NCI-H226 (cell line): ENCODE results near the gene C16orf92.
"Not testable (repeated sequence)": the region's sequence is repeated elsewhere in the genome, so short reads cannot be mapped to it uniquely, and the experiment has no call there.

ENCODE experiments used
- DNase-seq: peaks from one replicate; pipeline ENCODE4 v3.0.0-alpha.2; 2015

The C16orf92 gene

GRCh38 chr16:30027588-30028437 lies 4.8 kb downstream of the C16orf92 start:
- no peak for DNase-seq

- DNase-seq, result no peak
Observed at GRCh38 chr16:30028438-30029076, 5.6 kb downstream of the C16orf92 start.

GRCh38 chr16:30030011-30030685 lies 7.2 kb downstream of the C16orf92 start:
- DNase-seq, result no peak

- no peak for DNase-seq
Observed at GRCh38 chr16:30030841-30031413, 7.9 kb downstream of the C16orf92 start, which contains the start of gene TLCD3B. Gene TLCD3B (minus strand): TSS chr16:30031271. CDS start chr16:30030527, 744 bp downstream.

- no peak for DNase-seq
Observed at GRCh38 chr16:30031477-30031918, 8.5 kb downstream of the C16orf92 start.

- DNase-seq, result peak; percentile 8
Observed at GRCh38 chr16:30032083-30032819, 9.3 kb downstream of the C16orf92 start.

- no peak for DNase-seq
Observed at GRCh38 chr16:30033270-30033669, 10.3 kb downstream of the C16orf92 start.

GRCh38 chr16:30040221-30040620 lies 17.2 kb downstream of the C16orf92 start:
- no peak for DNase-seq

- not testable (repeated sequence) for DNase-seq
Observed at GRCh38 chr16:30040690-30041089, 17.7 kb downstream of the C16orf92 start.

- no peak for DNase-seq
Observed at GRCh38 chr16:30041841-30042240, 18.8 kb downstream of the C16orf92 start.

GRCh38 chr16:30046178-30046577 lies 23.2 kb downstream of the C16orf92 start:
- no peak for DNase-seq

- no peak for DNase-seq
Observed at GRCh38 chr16:30046588-30046987, 23.6 kb downstream of the C16orf92 start.

- DNase-seq, result no peak
Observed at GRCh38 chr16:30049871-30050270, 26.9 kb downstream of the C16orf92 start.

- DNase-seq, result peak; percentile 70
Observed at GRCh38 chr16:30051518-30051917, 28.5 kb downstream of the C16orf92 start.

- DNase-seq, result peak; percentile 91
Observed at GRCh38 chr16:30052671-30053372, 29.8 kb downstream of the C16orf92 start.

- peak; percentile 95 for DNase-seq
Observed at GRCh38 chr16:30053376-30054015, 30.5 kb downstream of the C16orf92 start.

GRCh38 chr16:30054451-30054850 lies 31.5 kb downstream of the C16orf92 start:
- no peak for DNase-seq

GRCh38 chr16:30054959-30055553 lies 32.1 kb downstream of the C16orf92 start:
- DNase-seq, result peak; percentile 55

- DNase-seq, result no peak
Observed at GRCh38 chr16:30060346-30060745, 37.3 kb downstream of the C16orf92 start.

- no peak for DNase-seq
Observed at GRCh38 chr16:30060836-30061554, 38.0 kb downstream of the C16orf92 start.
